SW480 (cell line): ENCODE measurements around the gene IL1B.
"Not testable (repeated sequence)": the region's sequence is repeated elsewhere in the genome, so short reads cannot be mapped to it uniquely, and the experiment has no call there.

Experiments used
- DNase-seq: peaks from one replicate; pipeline ENCODE4 v3.0.0-alpha.2; 2016; ENCODE audit warnings: low spot score

IL1B gene

DNA sequence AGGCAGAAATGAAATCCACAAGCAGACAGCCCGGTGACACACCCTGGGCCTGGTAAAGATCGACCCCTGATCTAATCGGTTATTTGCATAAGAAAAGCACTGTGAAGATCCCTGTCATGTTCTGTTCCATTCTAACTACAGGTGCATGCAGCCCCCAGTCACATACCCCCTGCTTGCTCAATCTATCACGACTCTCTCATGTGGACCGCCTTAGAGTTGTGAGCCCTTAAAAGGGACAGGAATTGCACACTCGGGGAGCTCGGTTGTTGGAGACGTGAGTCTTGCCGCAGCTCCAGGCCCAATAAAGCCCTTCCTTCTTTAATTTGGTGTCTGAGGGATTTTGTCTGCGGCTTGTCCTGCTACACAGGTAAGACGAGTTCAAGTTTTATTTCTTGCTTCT lies 13.4 kb upstream of the IL1B start:
- no peak for DNase-seq

GRCh38 chr2:112848833-112849232 lies 12.3 kb upstream of the IL1B start:
- DNase-seq, result no peak

DNA sequence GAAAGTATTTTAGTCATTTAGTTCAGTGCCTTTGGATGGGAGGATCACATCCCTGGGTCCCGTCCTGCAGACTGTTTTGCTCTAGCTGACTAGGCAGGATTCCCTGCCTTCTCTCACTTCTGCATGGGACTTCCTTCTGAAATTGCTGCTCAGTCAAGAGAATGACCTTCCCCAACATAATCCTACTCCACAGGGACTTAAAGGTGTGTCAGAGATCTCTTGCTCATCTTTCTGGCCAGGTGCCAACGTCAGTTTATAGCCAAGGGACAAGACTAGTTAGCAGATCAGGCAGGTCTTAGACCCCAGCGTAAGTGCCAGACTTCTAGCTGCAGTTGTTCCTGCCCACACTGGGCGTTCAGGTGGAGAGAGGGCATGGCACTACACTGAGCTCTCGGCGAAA lies 9.5 kb upstream of the IL1B start:
- no peak for DNase-seq

- DNase-seq, result no peak
Measured at GRCh38 chr2:112843836-112844235, 7.3 kb upstream of the IL1B start.

- DNase-seq, result no peak
Measured at GRCh38 chr2:112843288-112843687, 6.7 kb upstream of the IL1B start.

DNA sequence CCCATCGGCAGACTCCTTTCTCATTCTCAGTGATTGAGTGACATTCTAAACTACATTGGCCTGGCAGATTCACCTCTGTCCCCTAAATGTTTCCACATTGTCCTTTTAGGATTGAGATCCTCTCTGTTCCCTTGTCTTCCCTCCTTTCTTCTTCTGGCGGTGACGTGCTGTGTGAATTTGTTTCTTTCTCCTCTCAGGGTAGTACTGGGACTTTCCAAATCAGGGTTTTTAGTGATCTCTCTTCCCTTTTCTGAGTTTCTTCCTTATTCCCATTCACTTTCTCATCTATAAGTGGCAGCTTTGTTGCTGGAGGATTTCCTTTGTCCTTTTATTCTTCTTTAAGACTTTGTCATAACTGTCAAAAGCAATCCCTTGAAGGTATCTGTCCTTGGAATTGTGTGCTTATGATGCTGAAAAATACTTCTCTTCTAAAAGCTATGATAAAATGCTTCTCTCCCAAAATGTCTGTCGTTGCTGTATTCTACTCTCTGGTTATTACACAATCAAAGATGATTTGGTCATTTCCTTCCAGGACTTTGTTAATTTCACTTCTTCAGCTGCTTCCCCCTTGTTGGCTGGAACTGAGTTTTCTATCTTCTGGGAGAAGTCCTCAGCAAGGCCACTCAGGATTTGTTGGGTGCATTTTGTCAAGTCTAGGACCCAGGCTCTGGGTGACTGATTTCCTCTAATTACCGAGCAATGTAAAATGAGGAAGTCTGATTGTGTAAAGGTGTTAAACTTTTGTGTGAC lies 4.9 kb upstream of the IL1B start:
- DNase-seq, result no peak

DNA sequence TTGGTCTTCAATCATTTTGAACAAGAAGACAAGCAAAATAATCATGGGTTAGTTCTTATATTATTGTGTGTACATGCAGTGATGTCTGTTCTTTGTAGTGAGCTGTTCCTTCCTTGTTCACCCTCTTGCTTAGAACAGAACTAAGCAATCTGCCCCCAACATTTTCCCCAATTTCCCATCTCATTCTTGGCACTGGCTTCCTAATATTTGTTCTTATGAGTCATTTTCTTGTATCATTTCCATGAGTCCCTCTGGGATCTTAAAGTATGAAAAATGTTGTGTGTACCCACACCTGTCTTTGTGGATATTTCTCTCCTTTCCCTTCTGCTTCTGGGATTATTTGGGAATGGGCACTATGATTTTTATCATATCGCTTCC lies 3.5 kb upstream of the IL1B start:
- DNase-seq, result no peak

- no peak for DNase-seq
Measured at GRCh38 chr2:112839407-112840067, 3.0 kb upstream of the IL1B start.

- DNase-seq, result no peak
Measured at GRCh38 chr2:112836163-112836560, 417 bp downstream of the IL1B start.

DNA sequence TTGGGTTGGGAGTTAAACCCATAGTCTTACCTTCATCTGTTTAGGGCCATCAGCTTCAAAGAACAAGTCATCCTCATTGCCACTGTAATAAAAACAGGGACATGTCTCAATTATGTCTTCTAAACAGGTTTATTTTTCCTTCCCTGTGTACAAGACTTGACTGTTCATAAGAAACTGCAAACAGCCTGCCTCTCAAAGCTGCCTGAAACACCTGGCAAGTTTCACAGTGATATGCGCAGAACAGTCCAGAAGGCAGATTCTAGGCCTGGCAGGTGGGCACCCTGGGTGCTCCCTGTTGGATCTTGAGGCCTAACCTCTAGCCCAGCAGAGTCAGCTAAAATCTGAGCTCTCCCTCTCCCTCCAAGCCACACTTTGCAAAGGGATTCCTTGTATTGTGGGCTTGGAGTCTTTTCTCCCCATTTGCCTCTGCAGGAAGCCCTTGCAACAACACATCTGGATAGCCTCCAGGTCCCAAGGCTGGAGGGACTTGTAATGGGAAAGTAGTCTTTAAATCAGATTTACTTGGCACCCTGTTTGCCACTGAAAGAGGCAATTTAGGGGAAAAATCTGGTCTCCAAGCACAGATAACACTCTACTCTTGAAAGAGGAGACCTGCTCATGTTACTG lies 930 bp downstream of the IL1B start:
- DNase-seq, result no peak

- DNase-seq, result no peak
Measured at GRCh38 chr2:112835061-112835501, 1.5 kb downstream of the IL1B start.

GRCh38 chr2:112834396-112835037 lies 2.1 kb downstream of the IL1B start:
- DNase-seq, result no peak

DNA sequence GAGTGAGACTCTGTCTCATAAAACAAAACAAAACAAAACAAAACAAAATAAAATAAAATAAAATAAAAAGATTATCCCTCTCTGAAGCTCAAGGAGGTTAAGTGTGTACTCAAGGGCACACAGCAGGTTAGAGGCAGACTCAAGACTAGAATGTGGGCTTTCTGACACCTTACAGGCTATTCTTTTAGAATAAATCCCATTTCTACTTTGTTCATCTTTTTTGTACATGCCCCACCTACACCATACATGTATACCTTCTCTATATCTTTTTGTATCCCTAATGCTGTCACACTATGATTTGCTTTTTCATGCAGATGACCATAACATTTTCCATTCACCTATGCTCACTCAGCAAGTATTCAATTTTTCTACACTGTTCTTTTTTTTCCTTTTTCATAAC lies 2.6 kb downstream of the IL1B start:
- no peak for DNase-seq

DNA sequence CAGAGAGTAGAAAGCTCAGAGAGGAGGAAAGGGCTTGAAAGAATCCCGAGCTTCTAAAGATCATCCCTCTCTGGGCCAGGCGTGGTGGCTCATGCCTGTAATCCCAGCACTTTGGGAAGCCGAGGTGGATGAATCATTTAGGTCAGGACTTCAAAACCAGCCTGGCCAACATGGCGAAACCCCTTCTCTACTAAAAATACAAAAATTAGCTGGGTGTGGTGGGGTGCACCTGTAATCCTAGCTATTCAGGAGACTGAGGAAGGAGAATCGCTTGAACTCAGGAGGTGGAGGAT lies 3.0 kb downstream of the IL1B start:
- DNase-seq, result not testable (repeated sequence)

- DNase-seq, result no peak
Measured at GRCh38 chr2:112832841-112833638, 3.5 kb downstream of the IL1B start.

DNA sequence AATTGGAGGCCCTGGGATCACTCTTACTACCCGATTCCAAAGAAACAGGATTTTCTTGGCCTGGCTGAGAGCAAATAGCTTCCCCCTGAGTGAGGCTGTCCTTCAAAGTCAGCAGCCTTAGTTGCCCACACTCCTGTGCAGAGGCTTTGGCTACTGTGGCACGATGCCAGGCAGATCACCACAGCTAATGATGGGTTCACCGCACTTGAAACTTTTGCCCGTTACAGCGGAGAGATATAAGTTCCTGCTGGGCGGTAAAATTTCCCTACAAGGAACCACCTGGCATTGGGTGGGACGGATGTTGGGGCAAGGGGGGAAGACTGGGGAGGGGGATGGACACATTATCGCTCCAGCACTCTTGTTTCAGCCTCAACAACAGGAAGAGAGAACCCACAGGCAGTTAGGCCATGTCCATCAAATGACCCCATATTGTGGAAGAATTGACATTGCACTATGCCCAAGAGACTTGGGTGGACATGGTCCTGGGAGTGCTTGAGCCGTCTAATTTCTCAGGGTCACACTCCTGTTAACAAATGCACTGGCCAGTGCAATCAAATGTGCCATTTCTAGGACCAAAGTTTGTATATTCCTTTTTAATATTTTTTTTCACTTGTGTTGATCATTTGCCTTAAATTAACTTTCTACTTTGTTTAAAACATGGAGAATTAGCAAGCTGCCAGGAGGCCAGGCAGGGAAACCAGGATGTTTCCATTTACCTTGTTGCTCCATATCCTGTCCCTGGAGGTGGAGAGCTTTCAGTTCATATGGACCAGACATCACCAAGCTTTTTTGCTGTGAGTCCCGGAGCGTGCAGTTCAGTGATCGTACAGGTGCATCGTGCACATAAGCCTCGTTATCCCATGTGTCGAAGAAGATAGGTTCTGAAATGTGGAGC lies 4.4 kb downstream of the IL1B start:
- DNase-seq, result no peak

DNA sequence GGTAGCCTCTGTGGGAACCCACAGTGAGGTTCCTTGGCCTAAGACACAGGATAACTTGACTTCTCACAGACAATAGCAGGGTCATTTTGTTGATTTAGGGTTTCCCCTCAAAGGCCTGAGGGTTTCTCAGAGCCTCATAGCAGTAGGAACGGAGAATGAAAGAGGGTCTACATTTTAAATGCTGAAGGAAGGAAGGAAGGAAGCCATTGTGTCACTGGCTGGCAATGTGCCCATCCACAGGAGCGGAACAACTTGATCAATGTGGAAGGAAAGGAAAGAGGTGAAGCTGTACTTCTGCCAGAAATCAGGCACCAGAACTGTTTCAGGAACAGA lies 5.1 kb downstream of the IL1B start:
- DNase-seq, result no peak

GRCh38 chr2:112830682-112831512 lies 5.7 kb downstream of the IL1B start:
- DNase-seq, result no peak

- no peak for DNase-seq
Measured at GRCh38 chr2:112829961-112830681, 6.5 kb downstream of the IL1B start.
